ENCODE results near the gene BLOC1S4.
"Not testable (repeated sequence)": the region's sequence is repeated elsewhere in the genome, so short reads cannot be mapped to it uniquely, and the experiment has no call there.

Gene BLOC1S4

GRCh38 chr4:6746721-6747293, 30.8 kb downstream of the BLOC1S4 start:
- no peak for DNase-seq

GRCh38 chr4:6747294-6748051, 31.5 kb downstream of the BLOC1S4 start:
- no peak for DNase-seq

- DNase-seq, result no peak
Observed at GRCh38 chr4:6748286-6748685, 32.3 kb downstream of the BLOC1S4 start.

GRCh38 chr4:6749340-6750171, 33.6 kb downstream of the BLOC1S4 start:
- no peak for DNase-seq

GRCh38 chr4:6750286-6751221, 34.6 kb downstream of the BLOC1S4 start:
- no peak for DNase-seq

GRCh38 chr4:6751611-6752485, 35.9 kb downstream of the BLOC1S4 start:
- DNase-seq, result no peak

- DNase-seq, result no peak
Observed at GRCh38 chr4:6752486-6752829, 36.5 kb downstream of the BLOC1S4 start.

- DNase-seq, result no peak
Observed at GRCh38 chr4:6753103-6753560, 37.2 kb downstream of the BLOC1S4 start.

GRCh38 chr4:6753891-6754290, 37.9 kb downstream of the BLOC1S4 start:
- DNase-seq, result no peak

GRCh38 chr4:6754481-6755087, 38.6 kb downstream of the BLOC1S4 start:
- DNase-seq, result no peak

- DNase-seq, result no peak
Observed at GRCh38 chr4:6755088-6755753, 39.2 kb downstream of the BLOC1S4 start.

GRCh38 chr4:6756345-6756744, 40.4 kb downstream of the BLOC1S4 start:
- not testable (repeated sequence) for DNase-seq

GRCh38 chr4:6758728-6759127, 42.8 kb downstream of the BLOC1S4 start:
- no peak for DNase-seq

- no peak for DNase-seq
Observed at GRCh38 chr4:6760865-6761264, 44.9 kb downstream of the BLOC1S4 start.

GRCh38 chr4:6761649-6762615, 46.0 kb downstream of the BLOC1S4 start:
- no peak for DNase-seq

- DNase-seq, result no peak
Observed at GRCh38 chr4:6763330-6763851, 47.4 kb downstream of the BLOC1S4 start.

- no peak for DNase-seq
Observed at GRCh38 chr4:6764976-6765620, 49.1 kb downstream of the BLOC1S4 start.

- no peak for DNase-seq
Observed at GRCh38 chr4:6765703-6766102, 49.7 kb downstream of the BLOC1S4 start.

All from activated CD4-positive, alpha-beta T cell treated with anti-CD3 and anti-CD28 coated beads for 48 hours (primary cell).